GM18867 (cell line): ENCODE measurements around the gene SRP72.
A peak's percentile ranks its signal among the peaks of the same experiment; 100 is the strongest.

Source experiments
- ATAC-seq: cut with Tn5 transposase; IDR thresholded peaks from one replicate; pipeline ENCODE4 v1.9.1; 2021; ENCODE audit warnings: mild to moderate bottlenecking, moderate library complexity; ENCODE audit not compliant: unreplicated experiment

Gene SRP72

DNA sequence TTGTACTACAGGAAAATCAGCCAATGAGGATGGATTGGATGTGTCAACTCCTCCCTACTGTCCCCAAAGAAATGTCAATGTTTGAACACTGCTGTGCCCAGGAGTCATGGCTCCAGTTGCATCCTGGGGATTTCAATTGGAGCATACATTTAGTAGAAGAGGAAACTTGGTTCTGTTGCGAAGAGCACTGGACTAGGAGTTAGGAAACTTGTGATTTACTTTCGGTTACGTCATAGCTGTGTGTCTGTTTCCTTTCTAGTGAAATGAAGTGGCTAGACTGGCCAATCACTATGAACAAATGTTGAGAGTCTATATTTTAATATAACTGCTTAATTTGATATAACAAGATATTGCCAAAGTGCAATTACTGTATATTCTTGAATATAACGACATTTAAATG, 73.4 kb downstream of the SRP72 start:
- ATAC-seq, result no peak

DNA sequence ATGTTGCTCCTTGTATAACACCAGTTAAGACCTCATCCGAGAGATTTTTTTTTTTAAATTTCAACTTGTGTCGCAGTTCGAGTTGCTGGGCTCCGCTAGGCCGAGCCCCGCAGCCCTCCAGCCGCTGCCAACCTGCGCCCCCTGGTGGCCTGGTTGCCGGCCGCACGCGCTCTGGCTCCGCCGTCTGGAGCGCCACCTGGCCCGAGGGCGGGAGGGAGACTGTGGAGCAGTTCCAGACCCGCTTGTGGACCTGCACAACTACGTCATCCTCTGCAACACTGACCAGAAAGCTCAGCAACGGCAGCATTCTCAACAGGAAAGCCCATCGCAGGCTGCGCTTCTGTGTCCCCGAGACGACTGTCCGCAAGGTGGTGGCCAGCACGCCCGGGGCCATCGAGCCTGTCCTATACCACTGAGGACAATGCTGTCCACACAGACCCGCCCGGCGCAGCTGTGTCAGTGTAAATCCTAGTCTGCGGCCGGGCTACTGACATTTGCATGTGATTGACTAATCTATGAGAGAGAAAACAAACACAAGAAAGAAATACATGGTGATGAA, 77.2 kb downstream of the SRP72 start:
- ATAC-seq, result peak; percentile 98

GRCh38 chr4:56550642-56551041, 83.2 kb downstream of the SRP72 start:
- ATAC-seq, result no peak

- ATAC-seq, result no peak
Measured at GRCh38 chr4:56551516-56551915, 84.1 kb downstream of the SRP72 start.

DNA sequence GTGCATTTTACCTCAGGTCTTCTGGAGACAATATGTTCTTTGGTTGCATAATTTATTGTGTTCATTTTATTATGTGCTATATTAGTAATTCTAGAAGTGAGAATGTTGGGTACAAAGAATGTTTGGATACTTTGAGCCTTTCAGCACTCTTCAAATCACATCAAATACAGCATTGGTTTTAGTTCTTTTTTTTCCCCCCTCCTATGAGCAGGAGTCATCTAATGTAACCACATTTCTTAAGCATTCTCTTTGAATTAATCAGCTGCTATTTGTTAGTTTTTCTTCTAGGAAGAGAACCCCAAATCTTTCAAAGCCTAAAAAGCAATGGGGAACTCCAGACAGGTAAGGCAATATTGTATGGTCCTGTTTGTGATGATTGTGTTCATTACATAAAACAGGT, 84.9 kb downstream of the SRP72 start:
- no peak for ATAC-seq
